Measurements from ENCODE around the gene ULBP3. TPM values are rescaled to one million over a fixed set of nuclear protein-coding genes. Genes with fewer than 3 reads are reported as not detected.

Gene ULBP3
- total and polyA plus RNA-seq, 2 of the 4 experiments (the other 2 are of a cell fraction) = 11.1 to 35.1 TPM

GRCh38 chr6:150026976-150027805, 41.7 kb downstream of the ULBP3 start:
- CTCF ChIA-PET = no interaction called here
- Histone ChIP-seq H2BK5ac (ENCODE audit: low read depth, low read length, poor library complexity, severe bottlenecking) (no peak overlapping the region), H3K18ac (ENCODE audit: low read depth, low read length) (no peak overlapping the region), H3K36me3 (ENCODE audit: control insufficient read depth, insufficient read depth, low read length) (no peaks in the 10 kb centered on the region), H4K5ac (ENCODE audit: low read depth, low read length) (no peak overlapping the region), H3K79me1 (ENCODE audit: low read depth in 1 of 2, low read length in 2 of 2) (no peaks in the 10 kb centered on the region), H4K8ac (ENCODE audit: low read depth in 2 of 2, low read length in 2 of 2) (no peak overlapping the region), H2AK9ac (replicated peaks; ENCODE audit: low read depth, low read length, poor library complexity) (no peak overlapping the region), H2BK15ac (ENCODE audit: low read depth, low read length) (no peak overlapping the region), H3K4me2 (ENCODE audit: low read depth, low read length) (no peak overlapping the region), H4K20me1 (ENCODE audit: insufficient read depth, low read length) (no peaks in the 10 kb centered on the region), H2BK120ac (ENCODE audit: low read depth, low read length) (no peak overlapping the region), H4K91ac (ENCODE audit: insufficient read depth, low read depth, low read length) (no peak overlapping the region), H3K4ac (ENCODE audit: low read depth, low read length) (no peak overlapping the region), H3K56ac (ENCODE audit: extremely low read depth, insufficient read depth, low read length) (no peak overlapping the region), H2BK20ac (ENCODE audit: low read depth, low read length) (no peak overlapping the region), H3K27me3 (ENCODE audit: control insufficient read depth, insufficient read depth, low read length) (peaks cover 80% of the 10 kb centered on the region), H3K14ac (replicated peaks; ENCODE audit: low read depth, low read length) (no peak overlapping the region), H3K9me1 (ENCODE audit: insufficient read depth, low read length) (no peaks in the 10 kb centered on the region), H3K9ac (ENCODE audit: low read depth, low read length) (no peak overlapping the region), H2AK5ac (ENCODE audit: low read depth, low read length) (no peak overlapping the region), H3K9me3 (ENCODE audit: control insufficient read depth, insufficient read depth, low read length) (no peaks in the 10 kb centered on the region), H3K23ac (ENCODE audit: low read depth, low read length) (no peak overlapping the region), H3K27ac (ENCODE audit: insufficient read depth, low read length) (no peak overlapping the region), H3K4me1 (ENCODE audit: control insufficient read depth, insufficient read depth, low read length) (peaks cover 3% of the 10 kb centered on the region; the same call in 1 of the 2 replicates), H2AFZ (replicated peaks; ENCODE audit: low read length, poor library complexity) (no peak overlapping the region), H3K4me3 (ENCODE audit: insufficient read depth, low read depth, low read length) (no peak overlapping the region)
- in situ Hi-C loops (cut with MboI; ENCODE audit: low sequenced_read_pairs) (no loop called here), intact Hi-C loops (cut with micrococcal nuclease) (no loop called here), dilution Hi-C loops (cut with HindIII; ENCODE audit: low sequenced_read_pairs, unreplicated experiment) (no loop called here)
- no peak for DNase-seq
- POLR2A ChIA-PET (ENCODE audit: unreplicated experiment) = no interaction called here
- no TSS peak for BruUV-seq (replicated peaks)
- TF ChIP-seq CTCF (conservative IDR thresholded peaks at IDR 0.05; ENCODE audit: low read depth, low read length) = no peak
- no peak for TF ChIP-seq SMC3 (IDR thresholded peaks at IDR 0.05; ENCODE audit: low read depth, low read length)
- no peak for TF ChIP-seq BHLHE40 (IDR thresholded peaks at IDR 0.05; ENCODE audit: low read depth, low read length)
- TF ChIP-seq RCOR1 (IDR thresholded peaks at IDR 0.05; ENCODE audit: insufficient replicate concordance, low read length) = no peak
- no peak for TF ChIP-seq MXI1 (IDR thresholded peaks at IDR 0.05; ENCODE audit: borderline replicate concordance, low read depth, low read length)
- no peak for TF ChIP-seq FOS (IDR thresholded peaks at IDR 0.05; ENCODE audit: low read depth, low read length)
- no peak for ATAC-seq (ENCODE audit: low read depth)
- WGBS, 2 experiments (ENCODE audit: extremely low coverage in 2 of 2, insufficient read length in 1 of 2) = 73% methylated on average over 3 of the region's 9 CpGs; no CpG with 5 or more reads in 1 of the 2 experiments
